ENCODE results near the gene HMGXB3. TPM values are rescaled to one million over a fixed set of nuclear protein-coding genes. Genes with fewer than 3 reads are reported as not detected.
"Not testable (repeated sequence)": the region's sequence is repeated elsewhere in the genome, so short reads cannot be mapped to it uniquely, and the experiment has no call there.

Gene HMGXB3
- total and polyA plus RNA-seq, 4 donors: 2.7 to 22.9 (median 11.0) TPM

DNA sequence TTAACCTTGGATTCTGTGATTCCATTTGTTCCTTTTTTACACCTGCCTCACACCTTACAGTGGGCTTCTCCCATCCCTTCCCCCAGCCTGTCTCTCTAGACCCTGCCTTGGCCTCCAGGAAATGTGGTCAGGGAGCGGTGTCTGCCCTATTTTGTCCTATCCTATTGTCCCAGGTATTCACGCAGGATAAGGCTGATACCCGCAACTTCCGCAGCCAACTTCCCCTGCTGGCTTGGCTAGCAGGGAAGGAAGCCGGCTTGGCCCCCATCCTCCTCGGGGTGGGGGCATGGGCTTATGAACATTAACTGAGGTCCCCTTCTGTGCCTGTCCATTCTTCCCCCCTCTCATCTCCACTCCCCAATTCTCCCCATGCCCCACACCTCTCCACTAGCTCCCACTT, 82.3 kb downstream of the HMGXB3 start:
- Histone ChIP-seq H3K27ac (ENCODE audit: low read depth in 1 of 2, low read length in 2 of 2) (no peak overlapping the region), H3K9ac (ENCODE audit: low read depth in 1 of 2, low read length in 2 of 2) (peak overlapping the region in 1 of 2 donors; percentile 39), H3K36me3 (ENCODE audit: control insufficient read depth in 4 of 4, insufficient read depth in 3 of 4, low read depth in 1 of 4, low read length in 3 of 4) (peaks cover 0 to 3% (median 0%) of the 10 kb centered on the region in 4 donors), H3K4me3 (ENCODE audit: low read depth in 1 of 3, low read length in 3 of 3) (no peak overlapping the region), H3K27me3 (ENCODE audit: control insufficient read depth in 4 of 4, insufficient read depth in 4 of 4, low read length in 3 of 4) (peaks cover 0 to 5% (median 0%) of the 10 kb centered on the region in 4 donors), H3K4me1 (ENCODE audit: control insufficient read depth in 4 of 4, insufficient read depth in 4 of 4, low read length in 3 of 4) (peaks cover 0 to 2% (median 0%) of the 10 kb centered on the region in 4 donors), H3K9me3 (ENCODE audit: control insufficient read depth in 4 of 4, low read length in 3 of 4) (no peaks in the 10 kb centered on the region)
- WGBS: 77% methylated on average over 6 of the region's 6 CpGs
- DNase-seq (ENCODE audit: low spot score): no peak
- no peak for TF ChIP-seq RXRA (IDR thresholded peaks at IDR 0.05)
- TF ChIP-seq TAF1 (conservative IDR thresholded peaks at IDR 0.05): no peak
- no peak for TF ChIP-seq HNF4G (IDR thresholded peaks at IDR 0.05)
- TF ChIP-seq EGR1 (IDR thresholded peaks at IDR 0.05; ENCODE audit: low read depth in 2 of 2): no peak
- no peak for TF ChIP-seq RAD21 (IDR thresholded peaks at IDR 0.05)
- no peak for TF ChIP-seq FOXA1 (IDR thresholded peaks at IDR 0.05)
- no peak for TF ChIP-seq GABPA (IDR thresholded peaks at IDR 0.05 in 1 of 2, conservative IDR thresholded peaks at IDR 0.05 in 1 of 2)
- no peak for TF ChIP-seq NR2F2 (IDR thresholded peaks at IDR 0.05)
- TF ChIP-seq YY1 (IDR thresholded peaks at IDR 0.05): no peak
- TF ChIP-seq, protein P1, sequence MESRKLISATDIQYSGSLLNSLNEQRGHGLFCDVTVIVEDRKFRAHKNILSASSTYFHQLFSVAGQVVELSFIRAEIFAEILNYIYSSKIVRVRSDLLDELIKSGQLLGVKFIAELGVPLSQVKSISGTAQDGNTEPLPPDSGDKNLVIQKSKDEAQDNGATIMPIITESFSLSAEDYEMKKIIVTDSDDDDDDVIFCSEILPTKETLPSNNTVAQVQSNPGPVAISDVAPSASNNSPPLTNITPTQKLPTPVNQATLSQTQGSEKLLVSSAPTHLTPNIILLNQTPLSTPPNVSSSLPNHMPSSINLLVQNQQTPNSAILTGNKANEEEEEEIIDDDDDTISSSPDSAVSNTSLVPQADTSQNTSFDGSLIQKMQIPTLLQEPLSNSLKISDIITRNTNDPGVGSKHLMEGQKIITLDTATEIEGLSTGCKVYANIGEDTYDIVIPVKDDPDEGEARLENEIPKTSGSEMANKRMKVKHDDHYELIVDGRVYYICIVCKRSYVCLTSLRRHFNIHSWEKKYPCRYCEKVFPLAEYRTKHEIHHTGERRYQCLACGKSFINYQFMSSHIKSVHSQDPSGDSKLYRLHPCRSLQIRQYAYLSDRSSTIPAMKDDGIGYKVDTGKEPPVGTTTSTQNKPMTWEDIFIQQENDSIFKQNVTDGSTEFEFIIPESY (IDR thresholded peaks at IDR 0.05): no peak

DNA sequence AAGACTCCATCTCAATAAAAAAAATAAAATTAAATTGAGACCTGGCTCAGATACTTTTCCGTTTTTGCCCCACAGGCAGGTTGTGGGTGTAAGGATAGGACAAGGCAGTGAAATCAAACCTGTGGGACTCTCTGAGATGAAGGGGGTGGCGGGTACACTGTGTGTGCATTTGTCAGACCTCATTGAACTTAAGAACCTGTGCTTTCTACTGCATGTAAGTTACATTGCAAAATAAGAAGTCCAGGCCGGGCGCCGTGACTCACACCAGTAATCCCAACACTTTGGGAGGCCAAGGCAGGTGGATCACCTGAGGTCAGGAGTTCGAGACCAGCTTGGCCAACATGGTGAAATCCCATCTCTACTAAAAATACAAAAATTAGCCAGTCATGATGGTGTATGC, 84.2 kb downstream of the HMGXB3 start:
- not testable (repeated sequence) for H3K9me3 ChIP-seq (ENCODE audit: control insufficient read depth in 4 of 4, low read length in 3 of 4); H3K9ac ChIP-seq (ENCODE audit: low read depth in 1 of 2, low read length in 2 of 2); H3K27ac ChIP-seq (ENCODE audit: low read depth in 1 of 2, low read length in 2 of 2); H3K4me1 ChIP-seq (ENCODE audit: control insufficient read depth in 4 of 4, insufficient read depth in 4 of 4, low read length in 3 of 4); DNase-seq (ENCODE audit: low spot score); H3K4me3 ChIP-seq (ENCODE audit: low read depth in 1 of 3, low read length in 3 of 3); H3K36me3 ChIP-seq (ENCODE audit: control insufficient read depth in 4 of 4, insufficient read depth in 3 of 4, low read depth in 1 of 4, low read length in 3 of 4); H3K27me3 ChIP-seq (ENCODE audit: control insufficient read depth in 4 of 4, insufficient read depth in 4 of 4, low read length in 3 of 4)
- 92% methylated on average over 6 of the region's 6 CpGs for WGBS

DNA sequence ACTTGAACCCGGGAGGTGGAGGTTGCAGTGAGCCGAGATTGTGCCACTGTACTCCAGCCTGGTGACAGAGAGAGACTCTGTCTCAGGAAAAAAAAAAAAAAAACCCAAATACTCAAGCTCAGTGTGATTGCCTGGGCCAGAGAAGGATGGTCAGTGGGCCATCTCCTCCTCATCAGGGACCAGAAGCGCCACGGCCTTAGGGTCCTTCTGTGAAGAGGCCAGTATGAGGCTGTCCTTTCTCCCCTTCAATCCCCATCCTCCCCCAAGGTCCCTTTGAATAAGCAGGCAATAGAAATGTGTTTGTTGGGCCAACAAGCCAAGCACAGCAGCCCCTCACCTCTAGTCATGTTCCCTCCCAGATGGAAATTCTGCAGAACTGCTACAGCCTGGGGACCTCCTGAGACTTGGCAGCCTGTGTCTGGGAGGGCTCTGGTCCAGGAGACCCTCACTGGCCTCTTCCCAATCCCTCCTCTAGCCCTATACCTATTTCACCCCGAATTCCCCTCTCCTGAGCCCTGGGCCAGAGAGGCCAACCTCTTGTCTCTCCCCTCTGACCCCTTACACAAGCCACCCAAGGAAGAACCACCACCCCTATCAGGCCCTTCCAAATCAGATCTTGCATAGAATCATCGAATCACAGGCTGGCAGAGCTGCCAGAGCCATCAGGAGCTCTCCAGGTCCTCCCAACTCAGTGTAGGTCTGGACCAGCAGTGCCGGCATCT, 84.8 kb downstream of the HMGXB3 start:
- H3K4me3 ChIP-seq (ENCODE audit: low read depth in 1 of 3, low read length in 3 of 3): peak overlapping the region in 2 of 3 donors; percentile 1 to 14
- no peak for DNase-seq (ENCODE audit: low spot score)
- peaks cover 0 to 5% (median 0%) of the 10 kb centered on the region in 4 donors for H3K27me3 ChIP-seq (ENCODE audit: control insufficient read depth in 4 of 4, insufficient read depth in 4 of 4, low read length in 3 of 4)
- TF ChIP-seq, protein P2, sequence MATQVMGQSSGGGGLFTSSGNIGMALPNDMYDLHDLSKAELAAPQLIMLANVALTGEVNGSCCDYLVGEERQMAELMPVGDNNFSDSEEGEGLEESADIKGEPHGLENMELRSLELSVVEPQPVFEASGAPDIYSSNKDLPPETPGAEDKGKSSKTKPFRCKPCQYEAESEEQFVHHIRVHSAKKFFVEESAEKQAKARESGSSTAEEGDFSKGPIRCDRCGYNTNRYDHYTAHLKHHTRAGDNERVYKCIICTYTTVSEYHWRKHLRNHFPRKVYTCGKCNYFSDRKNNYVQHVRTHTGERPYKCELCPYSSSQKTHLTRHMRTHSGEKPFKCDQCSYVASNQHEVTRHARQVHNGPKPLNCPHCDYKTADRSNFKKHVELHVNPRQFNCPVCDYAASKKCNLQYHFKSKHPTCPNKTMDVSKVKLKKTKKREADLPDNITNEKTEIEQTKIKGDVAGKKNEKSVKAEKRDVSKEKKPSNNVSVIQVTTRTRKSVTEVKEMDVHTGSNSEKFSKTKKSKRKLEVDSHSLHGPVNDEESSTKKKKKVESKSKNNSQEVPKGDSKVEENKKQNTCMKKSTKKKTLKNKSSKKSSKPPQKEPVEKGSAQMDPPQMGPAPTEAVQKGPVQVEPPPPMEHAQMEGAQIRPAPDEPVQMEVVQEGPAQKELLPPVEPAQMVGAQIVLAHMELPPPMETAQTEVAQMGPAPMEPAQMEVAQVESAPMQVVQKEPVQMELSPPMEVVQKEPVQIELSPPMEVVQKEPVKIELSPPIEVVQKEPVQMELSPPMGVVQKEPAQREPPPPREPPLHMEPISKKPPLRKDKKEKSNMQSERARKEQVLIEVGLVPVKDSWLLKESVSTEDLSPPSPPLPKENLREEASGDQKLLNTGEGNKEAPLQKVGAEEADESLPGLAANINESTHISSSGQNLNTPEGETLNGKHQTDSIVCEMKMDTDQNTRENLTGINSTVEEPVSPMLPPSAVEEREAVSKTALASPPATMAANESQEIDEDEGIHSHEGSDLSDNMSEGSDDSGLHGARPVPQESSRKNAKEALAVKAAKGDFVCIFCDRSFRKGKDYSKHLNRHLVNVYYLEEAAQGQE (IDR thresholded peaks at IDR 0.05): no peak
- TF ChIP-seq HNF4G (IDR thresholded peaks at IDR 0.05) (no peak), RXRA (IDR thresholded peaks at IDR 0.05) (no peak), RAD21 (IDR thresholded peaks at IDR 0.05) (no peak), EGR1 (IDR thresholded peaks at IDR 0.05; ENCODE audit: low read depth in 2 of 2) (no peak)
- peaks cover 0 to 2% (median 0%) of the 10 kb centered on the region in 4 donors for H3K4me1 ChIP-seq (ENCODE audit: control insufficient read depth in 4 of 4, insufficient read depth in 4 of 4, low read length in 3 of 4)
- no peak overlapping the region for H3K9ac ChIP-seq (ENCODE audit: low read depth in 1 of 2, low read length in 2 of 2)
- H3K9me3 ChIP-seq (ENCODE audit: control insufficient read depth in 4 of 4, low read length in 3 of 4): no peaks in the 10 kb centered on the region
- WGBS: 86% methylated on average over 7 of the region's 7 CpGs
- H3K36me3 ChIP-seq (ENCODE audit: control insufficient read depth in 4 of 4, insufficient read depth in 3 of 4, low read depth in 1 of 4, low read length in 3 of 4): peaks cover 0 to 3% (median 0%) of the 10 kb centered on the region in 4 donors
- no peak overlapping the region for H3K27ac ChIP-seq (ENCODE audit: low read depth in 1 of 2, low read length in 2 of 2)
